ENCODE data around the gene ZNF595. TPM values are rescaled to one million over a fixed set of nuclear protein-coding genes. Genes with fewer than 3 reads are reported as not detected.
A peak's percentile ranks its signal among the peaks of the same experiment; 100 is the strongest.
"Not testable (repeated sequence)": the region's sequence is repeated elsewhere in the genome, so short reads cannot be mapped to it uniquely, and the experiment has no call there.

The ZNF595 gene
- total and polyA plus RNA-seq, 3 donors from 2014 or later: 7.8 to 80.7 (median 50.5) TPM

DNA sequence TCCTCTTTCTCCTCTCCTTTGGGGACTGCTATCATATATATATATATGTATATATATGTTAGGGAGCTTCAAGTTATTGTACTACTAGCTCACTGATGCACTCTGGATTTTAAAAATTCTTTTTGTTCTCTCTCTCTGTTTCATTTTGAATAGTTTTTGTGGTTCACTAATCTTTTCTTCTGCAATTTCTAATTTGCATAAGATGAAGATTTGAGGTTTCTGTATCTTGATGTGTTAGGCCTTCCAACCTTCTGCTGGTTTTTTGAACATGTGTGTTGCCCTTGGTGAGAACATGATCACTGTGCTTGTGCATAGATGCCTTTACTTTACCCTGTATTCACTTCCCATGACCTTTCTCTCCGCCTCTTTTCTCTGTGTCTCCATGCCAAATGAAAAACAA, 63.4 kb downstream of the ZNF595 start:
- 94 to 97% methylated on average over 1 of the region's 1 CpG for WGBS, 2 donors
- no peaks in the 10 kb centered on the region for H3K36me3 ChIP-seq (ENCODE audit: low read depth, missing control alignments)
- TF ChIP-seq POLR2A (IDR thresholded peaks at IDR 0.05): no peak
- TF ChIP-seq, protein P1, sequence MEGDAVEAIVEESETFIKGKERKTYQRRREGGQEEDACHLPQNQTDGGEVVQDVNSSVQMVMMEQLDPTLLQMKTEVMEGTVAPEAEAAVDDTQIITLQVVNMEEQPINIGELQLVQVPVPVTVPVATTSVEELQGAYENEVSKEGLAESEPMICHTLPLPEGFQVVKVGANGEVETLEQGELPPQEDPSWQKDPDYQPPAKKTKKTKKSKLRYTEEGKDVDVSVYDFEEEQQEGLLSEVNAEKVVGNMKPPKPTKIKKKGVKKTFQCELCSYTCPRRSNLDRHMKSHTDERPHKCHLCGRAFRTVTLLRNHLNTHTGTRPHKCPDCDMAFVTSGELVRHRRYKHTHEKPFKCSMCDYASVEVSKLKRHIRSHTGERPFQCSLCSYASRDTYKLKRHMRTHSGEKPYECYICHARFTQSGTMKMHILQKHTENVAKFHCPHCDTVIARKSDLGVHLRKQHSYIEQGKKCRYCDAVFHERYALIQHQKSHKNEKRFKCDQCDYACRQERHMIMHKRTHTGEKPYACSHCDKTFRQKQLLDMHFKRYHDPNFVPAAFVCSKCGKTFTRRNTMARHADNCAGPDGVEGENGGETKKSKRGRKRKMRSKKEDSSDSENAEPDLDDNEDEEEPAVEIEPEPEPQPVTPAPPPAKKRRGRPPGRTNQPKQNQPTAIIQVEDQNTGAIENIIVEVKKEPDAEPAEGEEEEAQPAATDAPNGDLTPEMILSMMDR (IDR thresholded peaks at IDR 0.05): no peak
- no peaks in the 10 kb centered on the region for H3K9me3 ChIP-seq
- no peak for DNase-seq
- H3K27me3 ChIP-seq: no peaks in the 10 kb centered on the region
- no peak overlapping the region for H3K27ac ChIP-seq
- no peak overlapping the region for H3K4me3 ChIP-seq
- intact Hi-C loops (cut with DNase I; ENCODE audit: low total_unique reads): no loop called here
- peaks cover 12% of the 10 kb centered on the region for H3K4me1 ChIP-seq

DNA sequence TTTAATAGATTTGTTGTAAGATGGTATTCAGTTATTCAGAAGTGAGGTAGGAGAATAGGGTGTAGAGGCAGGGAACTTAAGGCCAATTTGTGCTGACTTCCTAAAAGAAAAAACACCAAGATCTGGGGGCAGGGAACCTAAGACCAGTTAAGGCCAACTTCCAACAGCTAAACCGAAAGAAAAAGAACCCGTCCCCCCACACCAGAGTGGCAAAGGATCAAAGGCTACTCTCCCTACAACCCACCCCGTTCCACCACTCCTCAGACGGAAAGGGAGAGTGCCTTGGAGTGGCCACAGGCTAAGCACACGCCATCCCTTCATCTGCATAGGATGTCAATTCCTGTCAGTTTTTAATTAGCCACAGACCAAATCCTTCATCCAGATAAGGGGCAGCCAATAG, 67.5 kb downstream of the ZNF595 start:
- Histone ChIP-seq H3K27me3 (no peaks in the 10 kb centered on the region), H3K27ac (peak overlapping the region; percentile 67 to 69), H3K4me3 (no peak overlapping the region), H3K4me1 (peaks cover 20% of the 10 kb centered on the region), H3K9me3 (no peaks in the 10 kb centered on the region), H3K36me3 (ENCODE audit: low read depth, missing control alignments) (no peaks in the 10 kb centered on the region)
- 48 to 59% methylated on average over 5 of the region's 5 CpGs for WGBS, 2 donors
- intact Hi-C loops (cut with DNase I; ENCODE audit: low total_unique reads): no loop called here
- DNase-seq: no peak
- no peak for TF ChIP-seq POLR2A (IDR thresholded peaks at IDR 0.05)
- TF ChIP-seq, protein P1 (IDR thresholded peaks at IDR 0.05): no peak

DNA sequence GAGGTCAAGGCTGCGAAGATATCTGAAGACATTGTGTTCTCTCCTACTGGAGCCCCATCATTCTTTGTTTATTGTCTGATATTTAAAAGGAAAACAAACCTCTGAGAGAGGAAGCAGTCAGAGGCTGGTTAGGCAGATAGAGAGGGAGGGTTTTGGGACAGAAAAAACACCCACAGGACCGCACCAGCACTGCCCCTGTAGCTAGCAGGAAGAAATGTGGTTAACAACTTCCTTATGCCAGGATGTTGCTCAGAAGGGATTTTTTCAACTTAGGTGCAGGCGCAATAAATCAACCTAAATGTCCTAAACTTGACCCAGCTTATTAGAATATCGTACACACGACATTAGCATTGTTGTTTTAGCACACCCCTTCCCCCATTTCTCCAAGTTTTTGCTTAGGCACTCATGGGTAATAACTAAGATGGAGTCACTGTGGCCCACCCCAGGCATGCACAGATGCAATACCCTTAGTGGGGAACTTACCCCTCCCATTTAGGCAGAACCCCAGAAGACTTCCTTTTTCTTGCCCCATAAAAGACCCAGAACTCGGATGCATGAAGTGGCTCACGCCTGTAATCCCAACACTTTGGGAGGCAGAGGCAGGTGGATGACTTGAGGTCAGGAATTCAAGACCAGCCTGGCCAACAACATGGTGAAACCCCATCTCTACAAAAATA, 68.4 kb downstream of the ZNF595 start:
- DNase-seq: no peak
- intact Hi-C loops (cut with DNase I; ENCODE audit: low total_unique reads): no loop called here
- no peak for TF ChIP-seq POLR2A (IDR thresholded peaks at IDR 0.05)
- Histone ChIP-seq H3K4me1 (peaks cover 27% of the 10 kb centered on the region), H3K9me3 (no peaks in the 10 kb centered on the region), H3K36me3 (ENCODE audit: low read depth, missing control alignments) (no peaks in the 10 kb centered on the region), H3K27ac (peak overlapping the region; percentile 67 to 69), H3K4me3 (no peak overlapping the region), H3K27me3 (no peaks in the 10 kb centered on the region)
- 50 to 53% methylated on average over 7 of the region's 7 CpGs for WGBS, 2 donors

DNA sequence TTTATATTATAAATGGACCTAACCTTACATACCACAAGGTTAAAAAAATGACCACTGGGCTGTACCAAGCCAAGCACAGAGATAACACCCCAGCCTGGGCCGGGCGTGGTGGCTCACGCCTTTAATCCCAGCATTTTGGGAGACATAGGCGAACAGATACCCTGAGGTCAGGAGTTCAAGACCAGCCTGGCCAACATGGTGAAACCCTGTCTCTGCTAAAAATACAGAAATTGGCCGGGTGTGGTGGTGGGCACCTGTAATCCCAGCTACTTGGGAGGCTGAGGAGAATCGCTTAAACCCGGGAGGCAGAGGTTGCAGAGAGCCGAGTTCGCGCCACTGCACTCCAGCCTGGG, 70.8 kb downstream of the ZNF595 start:
- H3K4me1 ChIP-seq: peaks cover 27% of the 10 kb centered on the region
- peak overlapping the region; percentile 77 to 89 for H3K27ac ChIP-seq
- peak overlapping the region; percentile 78 to 79 for H3K4me3 ChIP-seq
- H3K9me3 ChIP-seq; H3K27me3 ChIP-seq; H3K36me3 ChIP-seq (ENCODE audit: low read depth, missing control alignments); DNase-seq; intact Hi-C loops (cut with DNase I; ENCODE audit: low total_unique reads): not testable (repeated sequence)
- WGBS, 2 donors: 21 to 41% methylated on average over 10 of the region's 10 CpGs

DNA sequence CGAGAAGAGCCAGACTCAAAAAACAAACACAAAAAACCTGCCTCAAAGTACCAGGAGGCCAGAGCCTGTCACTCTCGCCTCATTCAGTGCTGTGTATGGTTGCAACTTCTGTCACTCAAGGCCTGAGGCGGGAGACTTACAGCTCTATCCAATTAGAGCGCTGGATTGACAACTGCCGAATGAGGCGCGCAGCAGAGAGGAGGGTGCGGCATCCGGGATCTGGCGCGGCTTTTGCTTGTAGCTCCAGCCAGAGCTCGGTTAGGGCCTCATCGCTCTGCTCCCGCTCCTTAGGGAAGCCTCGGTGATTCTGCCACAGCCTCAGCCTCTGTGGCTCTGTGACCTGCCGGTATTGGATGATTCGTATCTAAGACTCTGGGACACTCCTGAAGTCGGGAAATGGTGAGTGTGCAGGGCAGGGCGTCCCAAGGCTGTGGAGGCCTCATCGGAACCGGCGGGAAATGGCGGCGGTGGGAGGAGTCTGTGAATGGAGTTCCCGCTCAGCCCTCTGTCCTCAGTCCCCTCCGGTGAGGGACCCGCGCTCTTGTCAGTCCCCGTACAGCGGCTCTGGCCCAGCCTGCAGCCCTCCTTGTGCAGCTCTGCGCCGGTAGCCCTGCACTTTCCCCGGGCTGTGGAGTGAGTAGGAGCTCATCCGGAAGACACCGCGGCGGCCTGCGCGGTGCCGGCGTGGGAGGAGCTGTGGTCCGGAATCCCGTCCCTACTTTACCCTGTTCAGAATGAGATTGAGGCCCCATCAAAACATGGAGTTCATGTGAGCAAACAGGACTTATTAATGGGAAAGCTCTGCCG, 71.4 kb downstream of the ZNF595 start, which contains the start of gene ZNF718:
Gene ZNF718, plus strand, starts transcription at position 227 of the 807 bp plus-strand sequence. Its CDS starts 170 bp downstream, at position 397.
- H3K4me3 ChIP-seq: peak within 1 kb of the TSS; percentile 78 to 79
- peak; percentile 41 for TF ChIP-seq POLR2A (IDR thresholded peaks at IDR 0.05)
- TF ChIP-seq, protein P1 (IDR thresholded peaks at IDR 0.05): no peak
- intact Hi-C loops (cut with DNase I; ENCODE audit: low total_unique reads): no loop called here
- no peaks in the 10 kb centered on the region for H3K36me3 ChIP-seq (ENCODE audit: low read depth, missing control alignments)
- H3K27me3 ChIP-seq: no peaks in the 10 kb centered on the region
- H3K4me1 ChIP-seq: peaks cover 27% of the 10 kb centered on the region
- peak within 1 kb of the TSS; percentile 77 to 89 for H3K27ac ChIP-seq
- H3K9me3 ChIP-seq: no peaks in the 10 kb centered on the region
- 1% methylated on average over 26 to 44 of the region's 44 CpGs for WGBS, 2 donors
- peak; percentile 98 for DNase-seq

Data from testis (tissue), 3 donors.